Tibial nerve (tissue), 4 donors: ENCODE results near the gene GAN. TPM values are rescaled to one million over a fixed set of nuclear protein-coding genes. Genes with fewer than 3 reads are reported as not detected.

Experiments used
- DNase-seq, 2 donors: peaks; one replicate each; pipeline ENCODE4 v3.0.0-alpha.2; 2019; ENCODE audit warnings: low spot score in 2 of 2
- H3K27ac ChIP-seq, 4 donors: fragments of 200-600 bp; sonication (generic) in 3 of 4; one replicate each; pipeline ENCODE4 v1.5.1; 2017 to 2019; ENCODE audit warnings: mild to moderate bottlenecking in 1 of 4
- H3K27me3 ChIP-seq, 2 donors: fragments of 200-600 bp; sonication (generic) in 1 of 2; one replicate each; pipeline versions ENCODE4 v1.5.1 to v1.6.0; 2017 to 2019
- H3K36me3 ChIP-seq, 3 donors: fragments of 200-600 bp; sonication (generic); one replicate each; pipeline ENCODE4 v1.5.1; 2018 to 2019
- H3K4me1 ChIP-seq, 4 donors: fragments of 200-600 bp; sonication (generic) in 3 of 4; one replicate each; pipeline ENCODE4 v1.5.1; 2017 to 2019
- H3K4me3 ChIP-seq, 4 donors: fragments of 200-600 bp; sonication (generic) in 3 of 4; one replicate each; pipeline ENCODE4 v1.5.1; 2017 to 2019; ENCODE audit warnings: mild to moderate bottlenecking in 1 of 4, moderate library complexity in 1 of 4
- H3K9me3 ChIP-seq, 4 donors: fragments of 200-600 bp; sonication (generic) in 3 of 4; one replicate each; pipeline ENCODE4 v1.5.1; 2017 to 2019
- EP300 ChIP-seq, 2 donors: sonication (generic); formaldehyde crosslinking; IDR thresholded peaks; one replicate each; pipeline ENCODE4 v1.6.1; 2017; ENCODE audit warnings: antibody characterized with exemption in 2 of 2, mild to moderate bottlenecking in 1 of 2
- POLR2A ChIP-seq, 2 donors: fragments of 450-650 bp; IDR thresholded peaks; one replicate each; pipeline ENCODE4 v1.6.1; 2017; ENCODE audit warnings: antibody characterized with exemption in 2 of 2, mild to moderate bottlenecking in 2 of 2, moderate library complexity in 2 of 2
- WGBS, 2 donors: methylation state at CpG; one replicate each; pipeline ENCODE4 v1.1.5; 2018; 5-methylcytosine and 5-hydroxymethylcytosine counted together
- total RNA-seq, 4 donors: library from RNA; depleted of rRNA; stranded (reverse); fragments of >200 nt; gene quantifications; one replicate each; pipeline ENCODE4 v1.1.0, GENCODE V29; 2016
- TF ChIP-seq, protein P1 (sequence below), 5 experiments: fragments of 200-600 bp in 3 of 5; fragments of 450-650 bp in 2 of 5; sonication (generic) in 3 of 5; IDR thresholded peaks; one replicate each; pipeline ENCODE4 v1.5.1; 2016 to 2019; ENCODE audit warnings: antibody characterized with exemption in 5 of 5, mild to moderate bottlenecking in 3 of 5, moderate library complexity in 2 of 5

The GAN gene
- total RNA-seq, 4 donors from 2014 or later: 9.0 to 9.3 (median 9.1) TPM

DNA sequence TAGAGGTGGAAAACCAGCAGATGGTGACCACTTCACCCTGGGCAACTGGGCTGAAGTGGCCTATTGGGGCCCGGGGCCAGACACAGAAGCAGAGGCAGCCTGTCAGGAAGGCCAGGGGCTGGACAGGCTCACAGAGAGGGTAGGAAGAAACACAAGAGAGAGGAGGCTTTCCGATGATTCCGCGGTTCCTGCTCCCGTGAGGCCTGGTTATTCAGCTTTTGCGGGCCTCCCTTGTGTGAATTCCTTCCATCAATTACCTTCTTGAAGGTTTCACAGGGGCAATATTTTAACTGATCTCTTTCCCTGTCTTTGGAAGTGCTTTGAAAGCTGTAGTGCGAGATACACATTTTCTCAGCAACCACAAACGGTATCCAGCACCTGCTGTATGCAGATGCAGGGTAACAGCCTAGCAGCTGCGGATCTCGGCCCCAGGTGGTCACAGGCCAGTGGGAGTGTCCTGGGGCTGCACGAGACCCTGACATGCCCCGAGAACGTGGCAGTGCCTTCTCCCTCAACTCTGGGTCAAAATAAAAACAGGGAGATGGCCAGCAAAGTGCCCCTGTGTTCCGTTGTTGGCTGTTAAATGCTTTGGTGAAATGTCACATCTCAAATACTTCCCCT is 118.3 kb downstream of the GAN start:
- TF ChIP-seq, protein P1, sequence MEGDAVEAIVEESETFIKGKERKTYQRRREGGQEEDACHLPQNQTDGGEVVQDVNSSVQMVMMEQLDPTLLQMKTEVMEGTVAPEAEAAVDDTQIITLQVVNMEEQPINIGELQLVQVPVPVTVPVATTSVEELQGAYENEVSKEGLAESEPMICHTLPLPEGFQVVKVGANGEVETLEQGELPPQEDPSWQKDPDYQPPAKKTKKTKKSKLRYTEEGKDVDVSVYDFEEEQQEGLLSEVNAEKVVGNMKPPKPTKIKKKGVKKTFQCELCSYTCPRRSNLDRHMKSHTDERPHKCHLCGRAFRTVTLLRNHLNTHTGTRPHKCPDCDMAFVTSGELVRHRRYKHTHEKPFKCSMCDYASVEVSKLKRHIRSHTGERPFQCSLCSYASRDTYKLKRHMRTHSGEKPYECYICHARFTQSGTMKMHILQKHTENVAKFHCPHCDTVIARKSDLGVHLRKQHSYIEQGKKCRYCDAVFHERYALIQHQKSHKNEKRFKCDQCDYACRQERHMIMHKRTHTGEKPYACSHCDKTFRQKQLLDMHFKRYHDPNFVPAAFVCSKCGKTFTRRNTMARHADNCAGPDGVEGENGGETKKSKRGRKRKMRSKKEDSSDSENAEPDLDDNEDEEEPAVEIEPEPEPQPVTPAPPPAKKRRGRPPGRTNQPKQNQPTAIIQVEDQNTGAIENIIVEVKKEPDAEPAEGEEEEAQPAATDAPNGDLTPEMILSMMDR (IDR thresholded peaks at IDR 0.05): no peak
- TF ChIP-seq EP300 (IDR thresholded peaks at IDR 0.05) (no peak), POLR2A (IDR thresholded peaks at IDR 0.05) (no peak)
- whole genome bisulfite sequencing, 2 donors: 69 to 70% methylated on average over 14 of the region's 14 CpGs
- no peaks in the 10 kb centered on the region for H3K9me3 ChIP-seq
- no peaks in the 10 kb centered on the region for H3K27me3 ChIP-seq
- no peak overlapping the region for H3K4me3 ChIP-seq
- no peak overlapping the region for H3K27ac ChIP-seq
- DNase-seq: no peak
- H3K36me3 ChIP-seq: no peaks in the 10 kb centered on the region
- H3K4me1 ChIP-seq: peaks cover 0 to 5% (median 0%) of the 10 kb centered on the region in 4 donors

DNA sequence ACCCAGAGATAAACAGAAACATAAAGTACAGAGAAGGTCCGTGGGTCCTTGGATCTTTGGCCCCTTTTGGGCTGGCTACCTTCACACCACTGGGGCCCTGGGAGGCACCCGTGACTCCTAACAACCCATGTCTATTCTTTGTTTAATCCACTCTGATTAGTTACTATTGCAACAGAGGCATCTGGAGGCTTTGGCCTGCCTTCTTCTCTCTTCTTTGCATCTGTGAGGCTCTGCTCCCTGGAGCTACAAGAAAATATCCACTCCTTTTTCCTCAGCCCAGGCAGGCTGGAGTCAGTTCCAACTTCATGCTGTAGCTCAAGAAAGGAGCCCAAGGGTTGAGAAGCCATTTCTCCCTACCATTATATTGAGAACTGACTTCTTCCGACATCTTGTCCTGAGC is 120.3 kb downstream of the GAN start:
- Histone ChIP-seq H3K9me3 (no peaks in the 10 kb centered on the region), H3K36me3 (no peaks in the 10 kb centered on the region), H3K27ac (no peak overlapping the region), H3K4me3 (no peak overlapping the region), H3K4me1 (peaks cover 0 to 5% (median 0%) of the 10 kb centered on the region in 4 donors), H3K27me3 (no peaks in the 10 kb centered on the region)
- no peak for DNase-seq
- TF ChIP-seq POLR2A (IDR thresholded peaks at IDR 0.05): no peak
- TF ChIP-seq, protein P1 (IDR thresholded peaks at IDR 0.05): no peak
- 74 to 83% methylated on average over 3 of the region's 3 CpGs for WGBS, 2 donors

DNA sequence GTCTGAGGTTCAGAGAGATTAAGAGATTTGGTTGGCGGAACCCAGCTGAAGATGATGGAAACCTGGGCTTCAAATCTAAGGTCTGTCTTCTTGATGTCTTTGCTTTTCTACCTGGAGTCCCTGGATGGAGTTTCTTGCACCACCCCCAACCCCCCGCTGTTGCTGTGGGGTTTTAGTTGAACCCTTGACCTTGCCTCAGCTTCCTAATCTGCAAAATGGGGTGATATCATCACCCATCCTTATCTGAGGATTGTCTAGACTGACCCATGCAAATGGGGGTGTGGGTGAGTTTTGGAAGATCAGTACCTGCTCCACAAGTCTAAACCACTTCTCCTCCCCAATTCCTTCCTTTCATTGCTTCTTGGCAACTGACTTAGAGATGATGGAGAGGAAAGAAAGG is 120.8 kb downstream of the GAN start:
- 96 to 98% methylated on average over 2 of the region's 2 CpGs for whole genome bisulfite sequencing, 2 donors
- no peaks in the 10 kb centered on the region for H3K9me3 ChIP-seq
- DNase-seq: no peak
- H3K27ac ChIP-seq: no peak overlapping the region
- peaks cover 0 to 5% (median 0%) of the 10 kb centered on the region in 4 donors for H3K4me1 ChIP-seq
- no peak overlapping the region for H3K4me3 ChIP-seq
- H3K36me3 ChIP-seq: no peaks in the 10 kb centered on the region
- no peaks in the 10 kb centered on the region for H3K27me3 ChIP-seq
- TF ChIP-seq POLR2A (IDR thresholded peaks at IDR 0.05) (no peak), EP300 (IDR thresholded peaks at IDR 0.05) (no peak)

DNA sequence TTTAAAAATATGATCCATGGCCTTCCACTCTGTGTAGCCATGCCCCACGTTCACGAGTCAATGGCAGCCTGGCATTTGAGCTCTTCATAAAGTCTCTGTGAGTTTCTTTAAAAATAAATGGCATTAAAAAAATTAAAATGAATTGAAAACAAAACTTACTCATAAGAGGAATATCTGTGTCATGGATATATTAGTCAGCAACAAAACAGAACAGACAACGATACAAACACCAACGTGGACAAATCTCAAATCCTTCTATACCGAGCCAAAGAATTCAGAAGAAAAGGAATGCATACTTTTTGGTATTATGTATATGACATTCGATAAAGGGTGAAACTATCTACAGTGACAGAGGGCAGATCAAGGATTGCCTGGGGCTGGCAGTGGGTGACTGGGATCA is 121.6 kb downstream of the GAN start:
- Histone ChIP-seq H3K27ac (no peak overlapping the region), H3K27me3 (no peaks in the 10 kb centered on the region), H3K4me3 (no peak overlapping the region), H3K9me3 (no peaks in the 10 kb centered on the region), H3K36me3 (no peaks in the 10 kb centered on the region), H3K4me1 (peaks cover 0 to 5% (median 0%) of the 10 kb centered on the region in 4 donors)
- WGBS, 2 donors: 79% methylated on average over 6 of the region's 6 CpGs
- TF ChIP-seq EP300 (IDR thresholded peaks at IDR 0.05): no peak
- TF ChIP-seq, protein P1 (IDR thresholded peaks at IDR 0.05): no peak
- no peak for TF ChIP-seq POLR2A (IDR thresholded peaks at IDR 0.05)
- no peak for DNase-seq

DNA sequence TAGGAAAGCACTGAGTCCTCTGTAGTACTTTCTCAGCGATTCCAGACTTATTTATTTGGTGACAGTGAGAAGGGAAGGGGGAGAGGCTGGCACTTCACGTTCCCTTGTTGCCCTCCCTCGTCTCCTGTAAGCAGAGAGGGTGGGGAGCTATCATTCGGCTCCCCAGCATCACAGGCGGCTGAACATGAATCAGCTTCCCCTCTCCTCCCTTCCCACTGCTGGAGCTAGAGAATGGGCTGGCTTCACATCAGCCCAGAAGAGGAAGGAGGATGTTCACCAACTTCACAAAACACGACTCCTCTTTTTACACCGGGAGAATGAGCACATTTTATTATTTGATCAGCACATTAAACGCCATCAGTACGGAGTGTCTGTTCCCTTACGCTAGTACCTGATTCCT is 123.1 kb downstream of the GAN start:
- no peak overlapping the region for H3K27ac ChIP-seq
- 46 to 51% methylated on average over 10 of the region's 10 CpGs for WGBS, 2 donors
- H3K27me3 ChIP-seq: no peaks in the 10 kb centered on the region
- no peaks in the 10 kb centered on the region for H3K4me1 ChIP-seq
- H3K4me3 ChIP-seq: no peak overlapping the region
- no peaks in the 10 kb centered on the region for H3K9me3 ChIP-seq
- no peak for DNase-seq
- no peaks in the 10 kb centered on the region for H3K36me3 ChIP-seq
- TF ChIP-seq EP300 (IDR thresholded peaks at IDR 0.05) (no peak), POLR2A (IDR thresholded peaks at IDR 0.05) (no peak)
- TF ChIP-seq, protein P1 (IDR thresholded peaks at IDR 0.05): no peak

Other genes with a start within 250 kb of the GAN start
- 1 to 10 TPM in 1 of 4 donors, under 1 TPM in 1, not detected in 2; 0.78 to 3.3 TPM for gene C16orf46, start 237.7 kb upstream of the GAN start, total RNA-seq
- 10 to 100 TPM; 26.7 to 45.9 (median 29.7) TPM for gene GCSH, start 218.6 kb upstream of the GAN start, total RNA-seq
- gene BCO1, start 76.3 kb upstream of the GAN start, total RNA-seq: not detected
- 10 to 100 TPM; 28.2 to 48.8 (median 31.8) TPM for gene CMIP, start 129.8 kb downstream of the GAN start, total RNA-seq